ENCODE results near the gene ANKRD52. TPM values are rescaled to one million over a fixed set of nuclear protein-coding genes. Genes with fewer than 3 reads are reported as not detected.

Gene ANKRD52
- total RNA-seq, 1 experiment from 2014 or later, result 56.6 TPM

DNA sequence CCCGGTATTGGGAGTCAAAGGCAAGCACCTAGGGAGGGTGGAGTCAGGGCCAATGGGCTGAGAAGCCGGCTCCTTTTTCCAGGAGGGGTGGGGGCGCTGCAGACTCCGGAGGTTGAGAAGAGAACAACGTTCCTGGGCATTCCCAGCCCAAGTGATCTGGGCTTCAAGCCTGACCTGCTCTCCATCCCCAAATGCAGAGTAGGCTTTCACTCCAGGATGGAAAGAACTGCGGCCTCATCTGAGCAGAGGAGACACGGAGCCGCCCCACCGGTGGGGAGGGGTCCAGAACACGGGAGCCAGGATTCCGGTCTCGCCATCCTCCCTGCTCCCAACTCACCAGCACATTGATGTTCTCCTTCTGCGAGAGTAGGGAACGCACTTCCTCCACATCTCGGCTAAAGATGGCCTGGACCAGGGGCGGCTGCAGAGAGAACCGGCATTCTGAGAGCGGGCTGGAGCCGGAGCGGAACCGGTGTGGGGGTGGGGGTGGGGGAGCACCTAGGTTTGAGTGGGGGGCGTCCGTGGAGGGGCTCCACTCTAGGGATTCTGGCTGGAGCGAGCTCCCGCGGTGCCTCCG lies 605 bp downstream of the ANKRD52 start:
- H3K9ac ChIP-seq (ENCODE audit: low read length), result peak overlapping the region; percentile 89
- H3K4me2 ChIP-seq (ENCODE audit: low read length), result peak overlapping the region; percentile 97
- H3K27me3 ChIP-seq (ENCODE audit: insufficient read depth, low read length), result no peaks in the 10 kb centered on the region
- H3K27ac ChIP-seq (ENCODE audit: low read depth, low read length), result peak overlapping the region; percentile 82
- H3K9me3 ChIP-seq (ENCODE audit: control insufficient read depth in 1 of 2, insufficient read depth in 1 of 2, low read depth in 1 of 2, low read length in 2 of 2), result no peaks in the 10 kb centered on the region
- POLR2A ChIA-PET, result interaction anchor here (0.6 kb wide), 1 partner anchor 36 kb away, joined by 3 read pairs; the partner anchor contains the start of gene RNF41
- H3K79me2 ChIP-seq (ENCODE audit: insufficient read depth, low read length), result peaks cover 30% of the 10 kb centered on the region
- H3K36me3 ChIP-seq (ENCODE audit: control insufficient read depth in 1 of 2, insufficient read depth in 2 of 2, low read length in 2 of 2), result peaks cover 26 to 43% of the 10 kb centered on the region in 2 experiments
- H3K9me2 ChIP-seq (ENCODE audit: insufficient read depth), result no peaks in the 10 kb centered on the region
- ATAC-seq, result peak; percentile 58
- peaks cover 26 to 48% of the 10 kb centered on the region in 2 experiments for H3K4me1 ChIP-seq (ENCODE audit: control insufficient read depth in 1 of 2, insufficient read depth in 2 of 2, low read length in 2 of 2)
- intact Hi-C loops (cut with micrococcal nuclease), result loop anchor here (1.0 to 5.0 kb wide), 2 partner anchors 35 to 64 kb away; partner anchors contain the start of genes NABP2 and RNF41
- H3K4me3 ChIP-seq (replicated peaks in 1 of 2; ENCODE audit: low read depth in 1 of 2, low read length in 2 of 2), result peak overlapping the region; percentile 71 to 89
- BruUV-seq (replicated peaks), result no TSS peak
- RAD21 ChIA-PET (ENCODE audit: low non-redundant PET in 1 of 2, low total read pairs in 2 of 2, uncharacterized antibody in 2 of 2, unreplicated experiment in 2 of 2), result interaction anchor here in 1 of 2 experiments (0.6 kb wide), 1 partner anchor 100 kb away, joined by 3 read pairs; no protein-coding TSS in a partner anchor
- CTCF ChIA-PET, result interaction anchor here (1.7 kb wide), 2 partner anchors 9 to 68 kb away, joined by 8 to 11 read pairs; partner anchors contain the start of genes COQ10A and SMARCC2
- H4K20me1 ChIP-seq (ENCODE audit: insufficient read depth), result no peaks in the 10 kb centered on the region
- H2AFZ ChIP-seq (ENCODE audit: low read depth, low read length, poor library complexity, severe bottlenecking), result no peak overlapping the region
- DNase-seq (ENCODE audit: low read depth, low spot score), result no peak
- TF ChIP-seq YY1 (IDR thresholded peaks at IDR 0.05; ENCODE audit: extremely low read depth, insufficient replicate concordance, low read depth, low read length) (no peak), POLR2A (IDR thresholded peaks at IDR 0.05; ENCODE audit: borderline replicate concordance, extremely low read depth, insufficient read depth, insufficient read length) (peak; percentile 16), EZH2 (IDR thresholded peaks at IDR 0.05) (no peak), SRF (IDR thresholded peaks at IDR 0.05; ENCODE audit: low read depth) (no peak), POLR2AphosphoS5 (IDR thresholded peaks at IDR 0.05; ENCODE audit: low read depth, low read length) (no peak), EGR1 (IDR thresholded peaks at IDR 0.05; ENCODE audit: low read depth) (no peak), FOSL1 (IDR thresholded peaks at IDR 0.05; ENCODE audit: low read depth) (no peak)
- TF ChIP-seq, protein P1, sequence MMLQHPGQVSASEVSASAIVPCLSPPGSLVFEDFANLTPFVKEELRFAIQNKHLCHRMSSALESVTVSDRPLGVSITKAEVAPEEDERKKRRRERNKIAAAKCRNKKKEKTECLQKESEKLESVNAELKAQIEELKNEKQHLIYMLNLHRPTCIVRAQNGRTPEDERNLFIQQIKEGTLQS (IDR thresholded peaks at IDR 0.05), result no peak
- TF ChIP-seq, protein P2, sequence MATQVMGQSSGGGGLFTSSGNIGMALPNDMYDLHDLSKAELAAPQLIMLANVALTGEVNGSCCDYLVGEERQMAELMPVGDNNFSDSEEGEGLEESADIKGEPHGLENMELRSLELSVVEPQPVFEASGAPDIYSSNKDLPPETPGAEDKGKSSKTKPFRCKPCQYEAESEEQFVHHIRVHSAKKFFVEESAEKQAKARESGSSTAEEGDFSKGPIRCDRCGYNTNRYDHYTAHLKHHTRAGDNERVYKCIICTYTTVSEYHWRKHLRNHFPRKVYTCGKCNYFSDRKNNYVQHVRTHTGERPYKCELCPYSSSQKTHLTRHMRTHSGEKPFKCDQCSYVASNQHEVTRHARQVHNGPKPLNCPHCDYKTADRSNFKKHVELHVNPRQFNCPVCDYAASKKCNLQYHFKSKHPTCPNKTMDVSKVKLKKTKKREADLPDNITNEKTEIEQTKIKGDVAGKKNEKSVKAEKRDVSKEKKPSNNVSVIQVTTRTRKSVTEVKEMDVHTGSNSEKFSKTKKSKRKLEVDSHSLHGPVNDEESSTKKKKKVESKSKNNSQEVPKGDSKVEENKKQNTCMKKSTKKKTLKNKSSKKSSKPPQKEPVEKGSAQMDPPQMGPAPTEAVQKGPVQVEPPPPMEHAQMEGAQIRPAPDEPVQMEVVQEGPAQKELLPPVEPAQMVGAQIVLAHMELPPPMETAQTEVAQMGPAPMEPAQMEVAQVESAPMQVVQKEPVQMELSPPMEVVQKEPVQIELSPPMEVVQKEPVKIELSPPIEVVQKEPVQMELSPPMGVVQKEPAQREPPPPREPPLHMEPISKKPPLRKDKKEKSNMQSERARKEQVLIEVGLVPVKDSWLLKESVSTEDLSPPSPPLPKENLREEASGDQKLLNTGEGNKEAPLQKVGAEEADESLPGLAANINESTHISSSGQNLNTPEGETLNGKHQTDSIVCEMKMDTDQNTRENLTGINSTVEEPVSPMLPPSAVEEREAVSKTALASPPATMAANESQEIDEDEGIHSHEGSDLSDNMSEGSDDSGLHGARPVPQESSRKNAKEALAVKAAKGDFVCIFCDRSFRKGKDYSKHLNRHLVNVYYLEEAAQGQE (IDR thresholded peaks at IDR 0.05; ENCODE audit: low read depth), result no peak
- TF ChIP-seq, protein P3, sequence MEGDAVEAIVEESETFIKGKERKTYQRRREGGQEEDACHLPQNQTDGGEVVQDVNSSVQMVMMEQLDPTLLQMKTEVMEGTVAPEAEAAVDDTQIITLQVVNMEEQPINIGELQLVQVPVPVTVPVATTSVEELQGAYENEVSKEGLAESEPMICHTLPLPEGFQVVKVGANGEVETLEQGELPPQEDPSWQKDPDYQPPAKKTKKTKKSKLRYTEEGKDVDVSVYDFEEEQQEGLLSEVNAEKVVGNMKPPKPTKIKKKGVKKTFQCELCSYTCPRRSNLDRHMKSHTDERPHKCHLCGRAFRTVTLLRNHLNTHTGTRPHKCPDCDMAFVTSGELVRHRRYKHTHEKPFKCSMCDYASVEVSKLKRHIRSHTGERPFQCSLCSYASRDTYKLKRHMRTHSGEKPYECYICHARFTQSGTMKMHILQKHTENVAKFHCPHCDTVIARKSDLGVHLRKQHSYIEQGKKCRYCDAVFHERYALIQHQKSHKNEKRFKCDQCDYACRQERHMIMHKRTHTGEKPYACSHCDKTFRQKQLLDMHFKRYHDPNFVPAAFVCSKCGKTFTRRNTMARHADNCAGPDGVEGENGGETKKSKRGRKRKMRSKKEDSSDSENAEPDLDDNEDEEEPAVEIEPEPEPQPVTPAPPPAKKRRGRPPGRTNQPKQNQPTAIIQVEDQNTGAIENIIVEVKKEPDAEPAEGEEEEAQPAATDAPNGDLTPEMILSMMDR (IDR thresholded peaks at IDR 0.05 in 2 of 3, conservative IDR thresholded peaks at IDR 0.05 in 1 of 3; ENCODE audit: borderline replicate concordance in 1 of 3, insufficient read depth in 1 of 3, low read depth in 2 of 3, low read length in 2 of 3), result peak in 2 of 3 experiments; percentile 3 to 28; a peak in 2 of 6 replicates

Data from HCT116 (cell line).